AG08395 (cell line): Measurements from ENCODE around the gene TMEM151A.

Experiments used
- DNase-seq: peaks from one replicate; pipeline ENCODE4 v3.0.0; 2012; ENCODE audit warnings: mixed read lengths, low spot score

The TMEM151A gene

GRCh38 chr11:66336234-66337102 is 44.8 kb downstream of the TMEM151A start, which contains the start of gene RIN1:
Gene RIN1 (minus strand): TSS chr11:66336434. CDS start chr11:66336402, 32 bp downstream.
- peak; percentile 97 for DNase-seq

DNA sequence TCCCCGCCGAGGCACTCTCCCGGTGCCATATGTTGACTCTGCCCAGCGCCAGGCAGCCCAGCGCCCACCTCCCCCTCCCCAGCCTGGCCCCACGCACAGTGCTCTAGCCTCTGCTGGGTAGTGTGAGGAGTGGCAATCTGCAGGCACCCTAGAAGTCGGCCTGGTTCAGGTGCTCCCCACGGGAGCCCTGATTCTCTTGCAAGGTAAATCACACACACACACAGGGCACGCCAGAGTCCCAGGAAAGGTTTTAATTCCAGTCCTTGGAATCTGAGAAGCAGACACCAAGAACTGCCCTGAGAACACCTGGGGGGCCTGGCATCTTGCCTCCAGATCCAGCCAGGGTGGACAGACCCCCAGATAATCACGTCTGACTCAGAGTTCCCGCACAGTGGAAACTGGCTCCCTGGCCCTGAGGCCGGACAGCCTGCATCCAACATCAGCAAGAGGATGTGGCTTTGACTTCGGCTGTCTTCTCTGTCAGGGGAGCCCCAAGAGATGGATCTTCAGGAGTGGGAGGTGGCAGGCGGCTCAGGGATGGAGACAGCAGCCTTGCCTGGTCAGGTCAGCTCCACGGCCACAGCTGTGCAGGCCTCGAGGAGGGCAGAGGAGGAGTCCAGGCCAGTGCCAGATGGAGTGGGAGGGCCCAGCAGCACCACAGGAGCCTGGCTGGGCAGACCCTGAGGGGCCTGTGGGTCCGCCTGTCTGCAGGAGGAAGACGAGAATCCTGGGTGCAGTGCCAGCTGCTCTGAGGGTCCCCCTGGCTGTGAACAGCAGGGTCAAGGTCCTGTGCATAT is 45.6 kb downstream of the TMEM151A start:
- no peak for DNase-seq

- DNase-seq = no peak
These were observed 46.8 kb downstream of the TMEM151A start for GRCh38 chr11:66338276-66339161.

GRCh38 chr11:66339162-66339675 is 47.5 kb downstream of the TMEM151A start:
- no peak for DNase-seq

DNA sequence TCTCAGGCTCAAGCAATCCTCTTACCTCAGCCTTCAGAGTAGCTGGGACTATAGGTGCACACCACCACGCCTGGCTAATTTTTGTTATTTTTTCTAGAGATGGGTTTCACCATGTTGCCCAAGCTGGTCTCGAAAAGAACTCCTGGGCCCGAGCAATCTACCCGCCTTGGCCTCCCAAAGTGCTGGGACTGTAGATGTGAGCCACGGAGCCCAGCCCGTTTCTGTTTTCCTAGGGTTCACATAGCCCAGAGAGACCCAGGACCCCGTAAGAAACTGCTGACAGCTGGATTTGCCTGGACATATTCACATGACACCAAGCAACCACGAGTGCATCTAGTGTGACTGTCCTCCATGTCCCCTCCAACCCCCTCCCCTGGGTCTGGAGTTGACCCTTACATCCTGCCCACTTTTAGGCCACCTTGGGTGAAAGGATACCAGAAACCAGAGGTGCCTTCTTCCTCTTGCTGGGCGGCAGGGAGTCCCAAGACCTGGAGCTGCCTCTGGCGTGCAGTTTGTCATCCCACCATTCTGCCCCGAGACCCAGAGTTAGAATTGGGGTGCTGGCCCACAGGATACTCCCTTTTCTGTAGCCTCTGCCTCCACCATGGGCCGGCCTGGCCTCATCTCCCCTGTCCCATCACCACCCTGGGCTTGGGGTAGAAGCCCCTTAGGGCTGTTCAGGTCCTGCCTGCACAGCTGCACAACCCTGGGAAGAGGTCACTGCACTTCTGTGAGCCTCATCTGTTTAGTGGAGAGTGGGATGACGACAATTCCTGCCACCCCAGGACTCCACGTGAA is 48.2 kb downstream of the TMEM151A start:
- no peak for DNase-seq

- no peak for DNase-seq
These were observed 49.2 kb downstream of the TMEM151A start for GRCh38 chr11:66340596-66341501.

DNA sequence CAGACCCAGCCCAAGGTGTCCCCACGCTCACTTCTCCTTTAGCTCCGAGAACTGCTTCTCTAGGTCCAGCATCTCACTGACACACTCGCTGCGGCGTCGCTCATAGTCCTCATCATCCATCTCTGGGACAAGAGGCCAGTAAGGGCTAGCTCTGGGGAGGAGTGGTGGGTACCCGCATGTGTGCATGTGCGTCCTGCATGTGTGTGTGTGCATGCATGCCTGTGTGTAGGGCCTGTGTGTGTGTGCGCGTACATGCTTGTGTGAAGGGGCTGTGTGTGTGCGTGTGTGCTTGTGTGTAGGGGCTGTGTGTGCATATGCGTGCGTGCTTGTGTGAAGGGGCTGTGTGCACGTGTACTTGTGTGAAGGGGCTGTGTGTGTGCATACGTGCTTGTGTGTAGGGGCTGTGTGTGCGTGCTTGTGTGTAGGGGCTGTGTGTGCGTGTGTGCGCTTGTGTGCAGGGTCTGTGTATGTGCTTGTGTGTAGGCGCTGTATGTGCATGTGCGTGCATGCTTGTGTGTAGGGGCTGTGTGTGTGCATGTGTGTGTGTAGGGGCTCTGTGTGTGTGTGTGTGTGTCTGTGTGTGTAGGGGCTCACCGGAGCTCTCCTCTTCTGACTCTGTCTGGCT is 49.9 kb downstream of the TMEM151A start:
- no peak for DNase-seq

DNA sequence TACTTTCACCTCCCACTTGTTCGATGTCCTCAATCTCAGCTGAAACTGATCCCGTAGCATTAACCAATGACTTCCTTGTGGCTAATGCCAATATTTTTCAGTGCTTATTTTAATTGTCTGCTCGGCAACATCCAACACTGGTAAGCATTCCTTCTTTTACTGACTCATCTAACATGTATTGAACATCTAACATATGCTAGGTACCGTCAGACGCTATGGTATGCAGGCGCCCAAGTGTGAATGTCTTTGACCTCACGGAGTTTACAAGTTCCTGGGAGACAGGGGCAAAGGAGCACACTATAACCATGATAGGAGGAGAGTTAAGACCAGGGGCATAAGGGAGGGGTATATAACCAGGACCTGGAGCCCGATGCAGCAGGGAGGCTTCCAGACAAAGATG is 51.5 kb downstream of the TMEM151A start:
- no peak for DNase-seq

DNA sequence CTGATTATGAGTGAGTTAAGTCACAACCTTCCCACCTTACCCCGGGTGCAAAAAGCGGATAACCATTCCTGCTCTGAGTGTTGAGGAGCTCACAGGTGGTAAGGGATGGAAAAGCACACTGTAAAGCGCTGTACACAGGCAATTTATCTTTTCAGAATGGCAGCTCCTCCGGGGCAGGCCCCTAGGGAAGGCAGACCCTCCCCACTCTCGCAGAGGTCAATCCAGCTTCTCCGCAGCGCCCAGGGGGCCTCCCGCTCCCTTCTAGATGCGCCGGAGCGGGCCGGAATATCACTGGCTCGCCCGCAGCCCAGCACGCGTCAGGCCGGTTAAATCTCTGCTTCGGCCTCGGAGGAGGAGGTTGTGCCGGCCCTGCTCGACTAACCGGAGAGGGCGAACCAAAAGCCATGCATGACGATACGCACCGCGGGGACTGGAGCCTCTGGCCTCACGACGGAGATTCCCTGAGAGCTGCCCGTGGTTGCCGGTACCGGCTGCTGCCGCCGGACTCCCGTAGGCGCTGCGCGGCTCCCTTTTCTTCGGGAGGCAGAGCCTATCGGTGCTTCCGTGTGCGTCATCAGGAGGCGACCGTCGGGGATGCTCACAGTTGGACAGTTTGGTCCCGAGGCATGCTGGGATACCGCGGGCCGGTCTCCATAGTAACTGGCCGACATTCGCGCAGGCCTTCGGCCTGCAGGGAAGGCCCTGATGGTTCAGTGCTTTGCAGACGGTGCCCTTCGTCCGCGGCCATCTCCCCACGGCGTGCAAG is 53.0 kb downstream of the TMEM151A start, which contains the start of gene BRMS1:
Gene BRMS1 (minus strand): TSS at position 555 of the 766 bp plus-strand sequence. CDS start 2,870 bp downstream, outside the sequence.
- DNase-seq = peak; percentile 96

- no peak for DNase-seq
These were observed 53.6 kb downstream of the TMEM151A start for GRCh38 chr11:66345316-66345649.
